ENCODE measurements around the gene DNAJC24. TPM values are rescaled to one million over a fixed set of nuclear protein-coding genes. Genes with fewer than 3 reads are reported as not detected.

DNAJC24 gene
- total and polyA plus RNA-seq, 2 experiments from 2014 or later = 20.3 to 21.3 TPM

DNA sequence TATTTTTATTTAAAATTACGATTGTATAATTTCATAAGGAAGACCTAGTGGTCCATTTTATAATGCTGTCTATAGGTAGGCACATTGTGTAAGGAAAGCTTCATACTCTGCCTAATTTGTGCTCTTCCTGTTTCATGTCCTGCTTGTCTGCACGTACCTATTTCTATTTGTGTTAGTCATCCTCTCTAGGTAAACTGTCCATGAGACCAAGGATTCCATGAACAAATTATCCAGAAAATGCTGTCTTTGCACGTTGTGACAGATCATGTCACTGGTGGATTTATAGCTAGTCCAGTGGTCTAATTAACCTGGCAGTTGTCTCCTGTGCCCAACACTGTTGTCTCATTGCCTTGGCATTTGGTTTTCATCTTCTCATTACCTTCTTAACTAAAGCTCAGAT lies 44.7 kb downstream of the DNAJC24 start:
- Mint-ChIP-seq H3K27me3 (ENCODE audit: insufficient read depth, low read depth, poor library complexity) (no peaks in the 10 kb centered on the region), H3K36me3 (ENCODE audit: low read depth) (peaks cover 15% of the 10 kb centered on the region), H3K4me1 (peaks cover 43% of the 10 kb centered on the region), H3K27ac (no peak overlapping the region; the same call in 1 of the 2 replicates), H3K4me3 (no peak overlapping the region), H3K9me3 (peaks cover 7% of the 10 kb centered on the region; the same call in 2 of the 3 replicates)
- H3K9me2 ChIP-seq (ENCODE audit: insufficient read depth) = no peaks in the 10 kb centered on the region
- no peak overlapping the region for H3K27ac ChIP-seq (ENCODE audit: low read depth)
- TF ChIP-seq EZH2phosphoT487 (IDR thresholded peaks at IDR 0.05; ENCODE audit: unreplicated experiment) (no peak), JUNB (IDR thresholded peaks at IDR 0.05; ENCODE audit: unreplicated experiment) (no peak), EZH2 (IDR thresholded peaks at IDR 0.05; ENCODE audit: low read depth, unreplicated experiment) (no peak), STAT1 (IDR thresholded peaks at IDR 0.05; ENCODE audit: unreplicated experiment) (no peak), CREB1 (CRISPR knock-in tag; IDR thresholded peaks at IDR 0.05; ENCODE audit: low read depth) (no peak), POLR2AphosphoS5 (IDR thresholded peaks at IDR 0.05; ENCODE audit: low read depth) (no peak), ZNF114 (CRISPR knock-in tag; IDR thresholded peaks at IDR 0.05) (no peak), ZNF331 (CRISPR knock-in tag; IDR thresholded peaks at IDR 0.05; ENCODE audit: low read depth) (no peak), NANOG (IDR thresholded peaks at IDR 0.05; ENCODE audit: borderline replicate concordance) (no peak)
- TF ChIP-seq, protein P1, sequence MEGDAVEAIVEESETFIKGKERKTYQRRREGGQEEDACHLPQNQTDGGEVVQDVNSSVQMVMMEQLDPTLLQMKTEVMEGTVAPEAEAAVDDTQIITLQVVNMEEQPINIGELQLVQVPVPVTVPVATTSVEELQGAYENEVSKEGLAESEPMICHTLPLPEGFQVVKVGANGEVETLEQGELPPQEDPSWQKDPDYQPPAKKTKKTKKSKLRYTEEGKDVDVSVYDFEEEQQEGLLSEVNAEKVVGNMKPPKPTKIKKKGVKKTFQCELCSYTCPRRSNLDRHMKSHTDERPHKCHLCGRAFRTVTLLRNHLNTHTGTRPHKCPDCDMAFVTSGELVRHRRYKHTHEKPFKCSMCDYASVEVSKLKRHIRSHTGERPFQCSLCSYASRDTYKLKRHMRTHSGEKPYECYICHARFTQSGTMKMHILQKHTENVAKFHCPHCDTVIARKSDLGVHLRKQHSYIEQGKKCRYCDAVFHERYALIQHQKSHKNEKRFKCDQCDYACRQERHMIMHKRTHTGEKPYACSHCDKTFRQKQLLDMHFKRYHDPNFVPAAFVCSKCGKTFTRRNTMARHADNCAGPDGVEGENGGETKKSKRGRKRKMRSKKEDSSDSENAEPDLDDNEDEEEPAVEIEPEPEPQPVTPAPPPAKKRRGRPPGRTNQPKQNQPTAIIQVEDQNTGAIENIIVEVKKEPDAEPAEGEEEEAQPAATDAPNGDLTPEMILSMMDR (conservative IDR thresholded peaks at IDR 0.05; ENCODE audit: low read depth in 2 of 2) = no peak
- TF ChIP-seq, protein P2, sequence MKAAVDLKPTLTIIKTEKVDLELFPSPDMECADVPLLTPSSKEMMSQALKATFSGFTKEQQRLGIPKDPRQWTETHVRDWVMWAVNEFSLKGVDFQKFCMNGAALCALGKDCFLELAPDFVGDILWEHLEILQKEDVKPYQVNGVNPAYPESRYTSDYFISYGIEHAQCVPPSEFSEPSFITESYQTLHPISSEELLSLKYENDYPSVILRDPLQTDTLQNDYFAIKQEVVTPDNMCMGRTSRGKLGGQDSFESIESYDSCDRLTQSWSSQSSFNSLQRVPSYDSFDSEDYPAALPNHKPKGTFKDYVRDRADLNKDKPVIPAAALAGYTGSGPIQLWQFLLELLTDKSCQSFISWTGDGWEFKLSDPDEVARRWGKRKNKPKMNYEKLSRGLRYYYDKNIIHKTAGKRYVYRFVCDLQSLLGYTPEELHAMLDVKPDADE (IDR thresholded peaks at IDR 0.05) = no peak
- TF ChIP-seq, protein P3, sequence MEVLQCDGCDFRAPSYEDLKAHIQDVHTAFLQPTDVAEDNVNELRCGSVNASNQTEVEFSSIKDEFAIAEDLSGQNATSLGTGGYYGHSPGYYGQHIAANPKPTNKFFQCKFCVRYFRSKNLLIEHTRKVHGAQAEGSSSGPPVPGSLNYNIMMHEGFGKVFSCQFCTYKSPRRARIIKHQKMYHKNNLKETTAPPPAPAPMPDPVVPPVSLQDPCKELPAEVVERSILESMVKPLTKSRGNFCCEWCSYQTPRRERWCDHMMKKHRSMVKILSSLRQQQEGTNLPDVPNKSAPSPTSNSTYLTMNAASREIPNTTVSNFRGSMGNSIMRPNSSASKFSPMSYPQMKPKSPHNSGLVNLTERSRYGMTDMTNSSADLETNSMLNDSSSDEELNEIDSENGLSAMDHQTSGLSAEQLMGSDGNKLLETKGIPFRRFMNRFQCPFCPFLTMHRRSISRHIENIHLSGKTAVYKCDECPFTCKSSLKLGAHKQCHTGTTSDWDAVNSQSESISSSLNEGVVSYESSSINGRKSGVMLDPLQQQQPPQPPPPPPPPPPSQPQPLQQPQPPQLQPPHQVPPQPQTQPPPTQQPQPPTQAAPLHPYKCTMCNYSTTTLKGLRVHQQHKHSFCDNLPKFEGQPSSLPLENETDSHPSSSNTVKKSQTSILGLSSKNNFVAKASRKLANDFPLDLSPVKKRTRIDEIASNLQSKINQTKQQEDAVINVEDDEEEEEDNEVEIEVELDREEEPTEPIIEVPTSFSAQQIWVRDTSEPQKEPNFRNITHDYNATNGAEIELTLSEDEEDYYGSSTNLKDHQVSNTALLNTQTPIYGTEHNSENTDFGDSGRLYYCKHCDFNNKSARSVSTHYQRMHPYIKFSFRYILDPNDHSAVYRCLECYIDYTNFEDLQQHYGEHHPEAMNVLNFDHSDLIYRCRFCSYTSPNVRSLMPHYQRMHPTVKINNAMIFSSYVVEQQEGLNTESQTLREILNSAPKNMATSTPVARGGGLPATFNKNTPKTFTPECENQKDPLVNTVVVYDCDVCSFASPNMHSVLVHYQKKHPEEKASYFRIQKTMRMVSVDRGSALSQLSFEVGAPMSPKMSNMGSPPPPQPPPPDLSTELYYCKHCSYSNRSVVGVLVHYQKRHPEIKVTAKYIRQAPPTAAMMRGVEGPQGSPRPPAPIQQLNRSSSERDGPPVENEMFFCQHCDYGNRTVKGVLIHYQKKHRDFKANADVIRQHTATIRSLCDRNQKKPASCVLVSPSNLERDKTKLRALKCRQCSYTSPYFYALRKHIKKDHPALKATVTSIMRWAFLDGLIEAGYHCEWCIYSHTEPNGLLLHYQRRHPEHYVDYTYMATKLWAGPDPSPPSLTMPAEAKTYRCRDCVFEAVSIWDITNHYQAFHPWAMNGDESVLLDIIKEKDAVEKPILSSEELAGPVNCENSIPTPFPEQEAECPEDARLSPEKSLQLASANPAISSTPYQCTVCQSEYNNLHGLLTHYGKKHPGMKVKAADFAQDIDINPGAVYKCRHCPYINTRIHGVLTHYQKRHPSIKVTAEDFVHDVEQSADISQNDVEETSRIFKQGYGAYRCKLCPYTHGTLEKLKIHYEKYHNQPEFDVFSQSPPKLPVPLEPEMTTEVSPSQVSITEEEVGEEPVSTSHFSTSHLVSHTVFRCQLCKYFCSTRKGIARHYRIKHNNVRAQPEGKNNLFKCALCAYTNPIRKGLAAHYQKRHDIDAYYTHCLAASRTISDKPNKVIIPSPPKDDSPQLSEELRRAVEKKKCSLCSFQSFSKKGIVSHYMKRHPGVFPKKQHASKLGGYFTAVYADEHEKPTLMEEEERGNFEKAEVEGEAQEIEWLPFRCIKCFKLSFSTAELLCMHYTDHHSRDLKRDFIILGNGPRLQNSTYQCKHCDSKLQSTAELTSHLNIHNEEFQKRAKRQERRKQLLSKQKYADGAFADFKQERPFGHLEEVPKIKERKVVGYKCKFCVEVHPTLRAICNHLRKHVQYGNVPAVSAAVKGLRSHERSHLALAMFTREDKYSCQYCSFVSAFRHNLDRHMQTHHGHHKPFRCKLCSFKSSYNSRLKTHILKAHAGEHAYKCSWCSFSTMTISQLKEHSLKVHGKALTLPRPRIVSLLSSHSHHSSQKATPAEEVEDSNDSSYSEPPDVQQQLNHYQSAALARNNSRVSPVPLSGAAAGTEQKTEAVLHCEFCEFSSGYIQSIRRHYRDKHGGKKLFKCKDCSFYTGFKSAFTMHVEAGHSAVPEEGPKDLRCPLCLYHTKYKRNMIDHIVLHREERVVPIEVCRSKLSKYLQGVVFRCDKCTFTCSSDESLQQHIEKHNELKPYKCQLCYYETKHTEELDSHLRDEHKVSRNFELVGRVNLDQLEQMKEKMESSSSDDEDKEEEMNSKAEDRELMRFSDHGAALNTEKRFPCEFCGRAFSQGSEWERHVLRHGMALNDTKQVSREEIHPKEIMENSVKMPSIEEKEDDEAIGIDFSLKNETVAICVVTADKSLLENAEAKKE (CRISPR knock-in tag; IDR thresholded peaks at IDR 0.05) = no peak
- TF ChIP-seq, protein P4, sequence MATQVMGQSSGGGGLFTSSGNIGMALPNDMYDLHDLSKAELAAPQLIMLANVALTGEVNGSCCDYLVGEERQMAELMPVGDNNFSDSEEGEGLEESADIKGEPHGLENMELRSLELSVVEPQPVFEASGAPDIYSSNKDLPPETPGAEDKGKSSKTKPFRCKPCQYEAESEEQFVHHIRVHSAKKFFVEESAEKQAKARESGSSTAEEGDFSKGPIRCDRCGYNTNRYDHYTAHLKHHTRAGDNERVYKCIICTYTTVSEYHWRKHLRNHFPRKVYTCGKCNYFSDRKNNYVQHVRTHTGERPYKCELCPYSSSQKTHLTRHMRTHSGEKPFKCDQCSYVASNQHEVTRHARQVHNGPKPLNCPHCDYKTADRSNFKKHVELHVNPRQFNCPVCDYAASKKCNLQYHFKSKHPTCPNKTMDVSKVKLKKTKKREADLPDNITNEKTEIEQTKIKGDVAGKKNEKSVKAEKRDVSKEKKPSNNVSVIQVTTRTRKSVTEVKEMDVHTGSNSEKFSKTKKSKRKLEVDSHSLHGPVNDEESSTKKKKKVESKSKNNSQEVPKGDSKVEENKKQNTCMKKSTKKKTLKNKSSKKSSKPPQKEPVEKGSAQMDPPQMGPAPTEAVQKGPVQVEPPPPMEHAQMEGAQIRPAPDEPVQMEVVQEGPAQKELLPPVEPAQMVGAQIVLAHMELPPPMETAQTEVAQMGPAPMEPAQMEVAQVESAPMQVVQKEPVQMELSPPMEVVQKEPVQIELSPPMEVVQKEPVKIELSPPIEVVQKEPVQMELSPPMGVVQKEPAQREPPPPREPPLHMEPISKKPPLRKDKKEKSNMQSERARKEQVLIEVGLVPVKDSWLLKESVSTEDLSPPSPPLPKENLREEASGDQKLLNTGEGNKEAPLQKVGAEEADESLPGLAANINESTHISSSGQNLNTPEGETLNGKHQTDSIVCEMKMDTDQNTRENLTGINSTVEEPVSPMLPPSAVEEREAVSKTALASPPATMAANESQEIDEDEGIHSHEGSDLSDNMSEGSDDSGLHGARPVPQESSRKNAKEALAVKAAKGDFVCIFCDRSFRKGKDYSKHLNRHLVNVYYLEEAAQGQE (IDR thresholded peaks at IDR 0.05; ENCODE audit: unreplicated experiment) = no peak
- H3F3A ChIP-seq (replicated peaks; ENCODE audit: low read depth) = no peaks in the 10 kb centered on the region
- no peaks in the 10 kb centered on the region for H3K79me2 ChIP-seq (replicated peaks; ENCODE audit: insufficient read depth)
- H2AFZ ChIP-seq = no peak overlapping the region
- no peak overlapping the region for H3K4me3 ChIP-seq
- DNase-seq (ENCODE audit: low spot score) (no peak), ATAC-seq (no peak)
- H3K4me2 ChIP-seq = no peak overlapping the region
- H3K4me1 ChIP-seq (ENCODE audit: insufficient read depth) = peaks cover 29% of the 10 kb centered on the region
- no peaks in the 10 kb centered on the region for H4K20me1 ChIP-seq (replicated peaks; ENCODE audit: insufficient read depth)
- H3K36me3 ChIP-seq (ENCODE audit: insufficient read depth) = no peaks in the 10 kb centered on the region
- no peaks in the 10 kb centered on the region for H3K27me3 ChIP-seq (ENCODE audit: insufficient read depth)

All from GM23338 (cell line).